ENCODE measurements around the gene LRRC2. TPM values are rescaled to one million over a fixed set of nuclear protein-coding genes. Genes with fewer than 3 reads are reported as not detected.
"Not testable (repeated sequence)": the region's sequence is repeated elsewhere in the genome, so short reads cannot be mapped to it uniquely, and the experiment has no call there.

The LRRC2 gene
- total RNA-seq, 2 donors from 2014 or later = 7.0 to 29.7 TPM

GRCh38 chr3:46549408-46549904 is 16.6 kb downstream of the LRRC2 start:
- Histone ChIP-seq H3K27me3 (no peaks in the 10 kb centered on the region), H3K9me3 (no peaks in the 10 kb centered on the region), H3K4me1 (no peaks in the 10 kb centered on the region), H3K4me3 (no peak overlapping the region), H3K27ac (no peak overlapping the region), H3K36me3 (no peaks in the 10 kb centered on the region)
- no peak for TF ChIP-seq CTCF (IDR thresholded peaks at IDR 0.05)
- no peak for DNase-seq (ENCODE audit: low spot score)

GRCh38 chr3:46548611-46549010 is 17.5 kb downstream of the LRRC2 start:
- not testable (repeated sequence) for H3K36me3 ChIP-seq; DNase-seq (ENCODE audit: low spot score); H3K9me3 ChIP-seq; H3K27ac ChIP-seq; H3K4me1 ChIP-seq; H3K4me3 ChIP-seq; H3K27me3 ChIP-seq

DNA sequence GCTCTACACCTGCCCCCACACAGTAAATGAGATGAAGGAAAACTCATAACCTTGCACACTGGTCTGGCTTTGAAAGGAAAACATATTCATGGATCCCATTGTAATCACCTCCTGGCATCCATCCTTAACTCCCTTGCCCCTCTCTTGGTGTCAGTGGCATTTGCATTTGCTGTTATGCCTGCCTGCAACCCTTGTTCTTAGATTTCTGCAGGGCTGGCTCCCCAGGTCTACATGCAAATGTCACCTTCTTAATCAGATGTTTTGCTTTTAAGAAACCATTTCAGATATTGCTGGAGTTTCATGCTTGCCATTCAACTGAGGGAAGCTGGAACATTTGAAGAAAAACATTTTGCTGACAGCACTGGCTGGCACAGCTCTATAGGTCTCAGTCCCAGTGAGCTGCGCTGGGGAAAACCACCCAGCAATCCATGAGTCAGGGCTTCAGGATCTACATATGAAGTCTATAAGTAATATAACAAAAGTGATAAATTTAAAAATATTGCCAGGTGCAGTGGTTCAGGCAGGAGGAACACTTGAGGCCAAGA is 19.1 kb downstream of the LRRC2 start:
- Histone ChIP-seq H3K4me3 (no peak overlapping the region), H3K4me1 (no peaks in the 10 kb centered on the region), H3K27ac (no peak overlapping the region), H3K27me3 (no peaks in the 10 kb centered on the region), H3K9me3 (no peaks in the 10 kb centered on the region), H3K36me3 (no peaks in the 10 kb centered on the region)
- no peak for TF ChIP-seq CTCF (IDR thresholded peaks at IDR 0.05)
- no peak for DNase-seq (ENCODE audit: low spot score)

DNA sequence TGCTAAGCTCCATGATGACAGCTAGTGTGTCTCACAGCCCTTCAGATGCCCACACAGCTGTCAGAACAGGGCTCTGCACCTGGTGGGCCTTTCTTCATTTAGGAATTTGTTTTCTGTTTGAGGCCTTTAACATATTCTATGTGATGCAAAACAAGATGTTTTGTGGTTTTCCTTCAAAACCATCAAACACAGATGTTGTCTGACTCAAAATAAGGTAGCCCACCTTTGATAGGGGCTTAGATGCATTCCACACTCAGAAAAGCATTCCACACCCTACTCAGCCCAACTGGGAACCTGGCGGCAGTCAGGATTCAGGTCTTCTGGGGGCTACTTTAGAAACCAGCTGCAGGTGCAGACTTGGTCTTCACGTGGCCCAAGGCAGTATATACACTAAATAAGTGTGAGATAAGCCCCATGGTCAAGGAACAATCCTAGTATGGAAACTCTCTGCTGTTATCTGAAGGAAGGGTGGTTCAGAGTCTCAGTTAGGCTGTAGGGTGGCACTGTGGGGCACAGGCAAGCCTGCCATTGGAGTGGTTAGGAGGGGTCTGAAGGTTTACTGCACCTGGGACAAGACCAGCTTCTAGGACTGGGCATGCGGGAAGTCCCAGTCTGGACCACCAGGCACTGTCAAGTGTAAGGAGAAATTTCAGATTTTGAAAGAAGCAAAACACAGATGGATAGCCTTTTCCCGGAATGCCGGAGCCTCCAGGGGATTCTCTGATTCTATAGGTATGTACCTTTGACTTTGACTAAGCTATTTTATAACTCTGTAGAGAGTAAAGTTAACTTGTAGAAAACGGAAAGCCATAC is 20.1 kb downstream of the LRRC2 start:
- TF ChIP-seq CTCF (IDR thresholded peaks at IDR 0.05) = no peak
- Histone ChIP-seq H3K27ac (no peak overlapping the region), H3K27me3 (no peaks in the 10 kb centered on the region), H3K4me3 (no peak overlapping the region), H3K4me1 (no peaks in the 10 kb centered on the region), H3K36me3 (no peaks in the 10 kb centered on the region), H3K9me3 (no peaks in the 10 kb centered on the region)
- no peak for DNase-seq (ENCODE audit: low spot score)

- no peak for TF ChIP-seq CTCF (IDR thresholded peaks at IDR 0.05)
- H3K9me3 ChIP-seq = no peaks in the 10 kb centered on the region
- no peak overlapping the region for H3K4me3 ChIP-seq
- H3K36me3 ChIP-seq = no peaks in the 10 kb centered on the region
- no peaks in the 10 kb centered on the region for H3K27me3 ChIP-seq
- H3K27ac ChIP-seq = no peak overlapping the region
- no peaks in the 10 kb centered on the region for H3K4me1 ChIP-seq
- no peak for DNase-seq (ENCODE audit: low spot score)
Observed at GRCh38 chr3:46544771-46545503, 21.2 kb downstream of the LRRC2 start.

DNA sequence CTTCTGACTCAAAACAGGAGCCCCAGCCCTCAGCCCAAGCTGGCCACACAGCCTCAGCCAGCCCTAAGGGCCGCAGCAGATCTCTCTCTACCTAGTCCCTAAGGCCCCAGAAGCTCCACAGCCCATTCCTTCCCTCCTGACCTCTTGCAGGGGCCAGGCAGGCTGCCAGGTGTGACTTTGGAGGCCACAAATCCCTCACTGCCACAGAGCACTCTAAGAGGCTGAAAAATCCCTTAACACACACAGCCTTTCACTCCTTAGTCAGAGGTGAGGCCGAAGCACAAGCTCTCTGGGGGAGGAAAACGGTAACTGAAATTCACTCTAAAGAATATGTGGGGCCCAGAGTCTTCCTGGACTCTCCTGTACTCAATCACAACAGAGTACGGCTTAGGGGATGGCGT is 23.3 kb downstream of the LRRC2 start:
- no peak for DNase-seq (ENCODE audit: low spot score)
- H3K36me3 ChIP-seq = no peaks in the 10 kb centered on the region
- no peaks in the 10 kb centered on the region for H3K27me3 ChIP-seq
- no peak for TF ChIP-seq CTCF (IDR thresholded peaks at IDR 0.05)
- H3K4me3 ChIP-seq = no peak overlapping the region
- H3K4me1 ChIP-seq = peaks cover 0 to 7% of the 10 kb centered on the region in 2 donors
- no peaks in the 10 kb centered on the region for H3K9me3 ChIP-seq
- H3K27ac ChIP-seq = no peak overlapping the region
